ENCODE measurements around the gene CCL20. TPM values are rescaled to one million over a fixed set of nuclear protein-coding genes. Genes with fewer than 3 reads are reported as not detected.

The CCL20 gene
- total RNA-seq, 2 donors from 2014 or later = not detected

DNA sequence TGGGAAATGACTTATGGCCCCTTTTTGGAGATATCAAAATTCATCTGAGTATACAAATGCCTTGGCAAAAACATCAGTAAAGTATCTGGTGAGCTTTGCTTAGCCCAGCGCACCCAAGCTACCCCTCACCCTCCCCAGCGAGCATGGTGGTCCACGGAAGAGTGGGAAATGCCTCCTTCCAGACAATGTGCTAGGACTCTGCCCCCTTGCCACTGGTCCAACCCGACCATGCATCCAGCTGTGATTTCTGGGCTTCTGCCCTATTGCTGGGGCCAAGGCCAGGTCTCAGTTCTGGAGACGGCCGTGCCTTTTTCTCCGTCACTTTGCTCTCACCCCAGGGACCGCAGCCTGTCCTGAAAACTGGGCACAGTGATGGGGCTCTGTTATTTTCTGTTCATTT, 31.8 kb upstream of the CCL20 start:
- Mint-ChIP-seq H3K4me1 (peaks cover 4% of the 10 kb centered on the region), H3K27me3 (ENCODE audit: insufficient read depth) (no peaks in the 10 kb centered on the region), H3K4me3 (no peak overlapping the region), H3K27ac (no peak overlapping the region), H3K9me3 (no peaks in the 10 kb centered on the region), H3K36me3 (ENCODE audit: low read depth) (no peaks in the 10 kb centered on the region)
- H3K36me3 ChIP-seq (ENCODE audit: control insufficient read depth, insufficient read depth, low read length) = no peaks in the 10 kb centered on the region
- no peak overlapping the region for H3K4me3 ChIP-seq (ENCODE audit: low read length)
- no peak overlapping the region for H3K27ac ChIP-seq (ENCODE audit: low read depth, low read length)
- no peaks in the 10 kb centered on the region for H3K9me3 ChIP-seq (ENCODE audit: control insufficient read depth, low read length)
- H3K4me1 ChIP-seq (ENCODE audit: control insufficient read depth, insufficient read depth, low read length) = no peaks in the 10 kb centered on the region
- H3K9ac ChIP-seq (ENCODE audit: extremely low read depth, low read length, poor library complexity, severe bottlenecking) = no peak overlapping the region
- DNase-seq = no peak
- WGBS, 2 experiments (ENCODE audit: insufficient coverage in 1 of 2, insufficient read length in 1 of 2) = 82 to 100% methylated on average over 3 to 8 of the region's 8 CpGs
- TF ChIP-seq CTCF (conservative IDR thresholded peaks at IDR 0.05) = no peak
- H3K27me3 ChIP-seq (ENCODE audit: control insufficient read depth, insufficient read depth, low read length, poor library complexity, severe bottlenecking) = no peaks in the 10 kb centered on the region

- H3K4me1 ChIP-seq (ENCODE audit: control insufficient read depth, insufficient read depth, low read length) = no peaks in the 10 kb centered on the region
- Mint-ChIP-seq H3K27me3 (ENCODE audit: insufficient read depth) (no peaks in the 10 kb centered on the region), H3K36me3 (ENCODE audit: low read depth) (no peaks in the 10 kb centered on the region), H3K27ac (no peak overlapping the region), H3K4me3 (no peak overlapping the region), H3K9me3 (no peaks in the 10 kb centered on the region), H3K4me1 (peaks cover 7% of the 10 kb centered on the region)
- H3K9me3 ChIP-seq (ENCODE audit: control insufficient read depth, low read length) = no peaks in the 10 kb centered on the region
- no peak for TF ChIP-seq CTCF (conservative IDR thresholded peaks at IDR 0.05)
- no peak overlapping the region for H3K27ac ChIP-seq (ENCODE audit: low read depth, low read length)
- H3K27me3 ChIP-seq (ENCODE audit: control insufficient read depth, insufficient read depth, low read length, poor library complexity, severe bottlenecking) = no peaks in the 10 kb centered on the region
- WGBS, 2 experiments (ENCODE audit: insufficient coverage in 1 of 2, insufficient read length in 1 of 2) = 91 to 94% methylated on average over 3 to 5 of the region's 5 CpGs
- no peaks in the 10 kb centered on the region for H3K36me3 ChIP-seq (ENCODE audit: control insufficient read depth, insufficient read depth, low read length)
- H3K9ac ChIP-seq (ENCODE audit: extremely low read depth, low read length, poor library complexity, severe bottlenecking) = no peak overlapping the region
- DNase-seq = no peak
- H3K4me3 ChIP-seq (ENCODE audit: low read length) = no peak overlapping the region
Measured at GRCh38 chr2:227782804-227783203, 30.8 kb upstream of the CCL20 start.

DNA sequence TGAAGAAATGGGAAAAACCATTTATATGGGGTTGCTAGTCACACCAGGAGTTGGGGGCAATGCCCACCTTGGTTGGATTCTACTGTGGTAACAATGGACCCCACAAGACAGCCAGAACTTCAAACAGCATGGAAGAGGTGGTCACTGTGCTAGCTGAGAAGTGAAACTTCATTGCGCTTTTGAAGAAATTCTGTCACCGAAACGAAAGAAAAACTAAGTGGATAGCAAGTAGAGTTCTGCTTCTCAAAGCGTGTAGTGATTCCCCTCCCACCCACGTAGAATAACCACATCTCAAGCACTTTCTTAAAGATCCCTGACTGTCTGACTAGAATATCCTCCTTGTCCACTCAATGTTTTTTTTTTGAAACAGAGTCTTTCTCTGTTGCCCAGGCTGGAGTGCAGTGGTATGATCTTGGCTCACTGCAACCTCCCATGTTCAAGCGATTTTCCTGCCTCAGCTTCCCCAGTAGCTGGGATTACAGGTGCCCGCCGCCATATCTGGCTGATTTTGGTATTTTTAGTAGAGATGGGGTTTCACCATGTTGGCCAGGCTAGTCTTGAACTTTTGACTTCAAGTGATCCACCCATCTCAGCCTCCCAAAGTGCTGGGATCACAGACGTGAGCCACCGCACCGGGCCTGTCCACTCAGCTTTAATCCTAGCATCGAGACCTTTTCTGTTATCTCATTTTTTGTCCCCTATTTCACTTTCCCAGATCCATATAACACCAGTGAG, 30.1 kb upstream of the CCL20 start:
- no peak overlapping the region for H3K27ac ChIP-seq (ENCODE audit: low read depth, low read length)
- H3K27me3 ChIP-seq (ENCODE audit: control insufficient read depth, insufficient read depth, low read length, poor library complexity, severe bottlenecking) = no peaks in the 10 kb centered on the region
- Mint-ChIP-seq H3K27me3 (ENCODE audit: insufficient read depth) (no peaks in the 10 kb centered on the region), H3K4me1 (peaks cover 7% of the 10 kb centered on the region), H3K9me3 (no peaks in the 10 kb centered on the region), H3K4me3 (no peak overlapping the region), H3K27ac (no peak overlapping the region), H3K36me3 (ENCODE audit: low read depth) (no peaks in the 10 kb centered on the region)
- no peak for TF ChIP-seq CTCF (conservative IDR thresholded peaks at IDR 0.05)
- H3K4me1 ChIP-seq (ENCODE audit: control insufficient read depth, insufficient read depth, low read length) = no peaks in the 10 kb centered on the region
- WGBS, 2 experiments (ENCODE audit: insufficient coverage in 1 of 2, insufficient read length in 1 of 2) = 81 to 86% methylated on average over 6 to 12 of the region's 12 CpGs
- H3K36me3 ChIP-seq (ENCODE audit: control insufficient read depth, insufficient read depth, low read length) = no peaks in the 10 kb centered on the region
- no peak overlapping the region for H3K9ac ChIP-seq (ENCODE audit: extremely low read depth, low read length, poor library complexity, severe bottlenecking)
- DNase-seq = no peak
- no peaks in the 10 kb centered on the region for H3K9me3 ChIP-seq (ENCODE audit: control insufficient read depth, low read length)
- H3K4me3 ChIP-seq (ENCODE audit: low read length) = no peak overlapping the region

Measured in endodermal cell (in vitro differentiated cells).